ENCODE measurements around the gene MGRN1.

MGRN1 gene

GRCh38 chr16:4611337-4612021, 13.1 kb upstream of the MGRN1 start:
- TF ChIP-seq GATA3 (IDR thresholded peaks at IDR 0.05; ENCODE audit: low read depth, low read length): no peak
- no peak for TF ChIP-seq GATA2 (IDR thresholded peaks at IDR 0.05; ENCODE audit: low read depth, low read length)

GRCh38 chr16:4612474-4612931, 12.1 kb upstream of the MGRN1 start:
- TF ChIP-seq GATA3 (IDR thresholded peaks at IDR 0.05; ENCODE audit: low read depth, low read length) (no peak), GATA2 (IDR thresholded peaks at IDR 0.05; ENCODE audit: low read depth, low read length) (no peak)

- TF ChIP-seq GATA2 (IDR thresholded peaks at IDR 0.05; ENCODE audit: low read depth, low read length): no peak
- no peak for TF ChIP-seq GATA3 (IDR thresholded peaks at IDR 0.05; ENCODE audit: low read depth, low read length)
These were observed 11.5 kb upstream of the MGRN1 start for GRCh38 chr16:4612977-4613635.

- no peak for TF ChIP-seq GATA2 (IDR thresholded peaks at IDR 0.05; ENCODE audit: low read depth, low read length)
- TF ChIP-seq GATA3 (IDR thresholded peaks at IDR 0.05; ENCODE audit: low read depth, low read length): no peak
These were observed 10.7 kb upstream of the MGRN1 start for GRCh38 chr16:4613636-4614570.

GRCh38 chr16:4614571-4615383, 9.8 kb upstream of the MGRN1 start, which contains the start of gene UBALD1:
UBALD1 (minus strand) TSS chr16:4614888; CDS start chr16:4614797, 91 bp downstream.
- TF ChIP-seq GATA2 (IDR thresholded peaks at IDR 0.05; ENCODE audit: low read depth, low read length) (no peak), GATA3 (IDR thresholded peaks at IDR 0.05; ENCODE audit: low read depth, low read length) (no peak)

GRCh38 chr16:4615384-4616046, 9.1 kb upstream of the MGRN1 start:
- TF ChIP-seq GATA3 (IDR thresholded peaks at IDR 0.05; ENCODE audit: low read depth, low read length) (no peak), GATA2 (IDR thresholded peaks at IDR 0.05; ENCODE audit: low read depth, low read length) (no peak)

- no peak for TF ChIP-seq GATA2 (IDR thresholded peaks at IDR 0.05; ENCODE audit: low read depth, low read length)
- no peak for TF ChIP-seq GATA3 (IDR thresholded peaks at IDR 0.05; ENCODE audit: low read depth, low read length)
These were observed 8.4 kb upstream of the MGRN1 start for GRCh38 chr16:4616047-4616811.

- no peak for TF ChIP-seq GATA2 (IDR thresholded peaks at IDR 0.05; ENCODE audit: low read depth, low read length)
These were observed 6.7 kb upstream of the MGRN1 start for GRCh38 chr16:4617880-4618279.

GRCh38 chr16:4618645-4619418, 5.8 kb upstream of the MGRN1 start:
- TF ChIP-seq GATA2 (IDR thresholded peaks at IDR 0.05; ENCODE audit: low read depth, low read length) (no peak), GATA3 (IDR thresholded peaks at IDR 0.05; ENCODE audit: low read depth, low read length) (no peak)

GRCh38 chr16:4623593-4623992, 1.0 kb upstream of the MGRN1 start:
- TF ChIP-seq GATA2 (IDR thresholded peaks at IDR 0.05; ENCODE audit: low read depth, low read length) (no peak), GATA3 (IDR thresholded peaks at IDR 0.05; ENCODE audit: low read depth, low read length) (no peak)

GRCh38 chr16:4624827-4625559, 367 bp downstream of the MGRN1 start:
- TF ChIP-seq GATA3 (IDR thresholded peaks at IDR 0.05; ENCODE audit: low read depth, low read length) (no peak), GATA2 (IDR thresholded peaks at IDR 0.05; ENCODE audit: low read depth, low read length) (no peak; the same call in 1 of the 2 replicates)
